ENCODE data around the gene UNC13C.

UNC13C gene

GRCh38 chr15:54560417-54560816 lies 582.2 kb downstream of the UNC13C start:
- TF ChIP-seq PRDM4 (tag by site-specific recombination; IDR thresholded peaks at IDR 0.05): no peak
- no peak for TF ChIP-seq SCRT2 (tag by site-specific recombination; IDR thresholded peaks at IDR 0.05)
- TF ChIP-seq TRIM28 (IDR thresholded peaks at IDR 0.05; ENCODE audit: borderline replicate concordance, low read length): no peak
- no peak for TF ChIP-seq ZNF571 (tag by site-specific recombination; IDR thresholded peaks at IDR 0.05)
- TF ChIP-seq ZNF501 (tag by site-specific recombination; IDR thresholded peaks at IDR 0.05): no peak
- no peak for TF ChIP-seq INSM2 (tag by site-specific recombination; IDR thresholded peaks at IDR 0.05)
- TF ChIP-seq ZFP41 (tag by site-specific recombination; IDR thresholded peaks at IDR 0.05; ENCODE audit: borderline replicate concordance): no peak
- no peak for TF ChIP-seq RBAK (tag by site-specific recombination; IDR thresholded peaks at IDR 0.05)
- TF ChIP-seq ZNF514 (tag by site-specific recombination; IDR thresholded peaks at IDR 0.05): no peak
- no peak for TF ChIP-seq PRDM1 (tag by site-specific recombination; IDR thresholded peaks at IDR 0.05)
- CTCF ChIA-PET: interaction anchor here (0.5 kb wide), 1 partner anchor 74 kb away, joined by 3 read pairs; no protein-coding TSS in a partner anchor
- H3K4me1 ChIP-seq (ENCODE audit: control insufficient read depth, insufficient read depth, low read length): no peaks in the 10 kb centered on the region
- POLR2A ChIA-PET: no interaction called here
- no peak overlapping the region for H3K4me3 ChIP-seq (ENCODE audit: low read depth, low read length)
- H3K9me3 ChIP-seq (ENCODE audit: control insufficient read depth, insufficient read depth, low read depth, low read length): no peaks in the 10 kb centered on the region
- H3K27ac ChIP-seq (ENCODE audit: extremely low read depth, low read depth, low read length): no peak overlapping the region
- no peaks in the 10 kb centered on the region for H3K36me3 ChIP-seq (ENCODE audit: control insufficient read depth in 2 of 2, insufficient read depth in 1 of 2, low read length in 2 of 2)

GRCh38 chr15:54564166-54564565 lies 585.9 kb downstream of the UNC13C start:
- no peak overlapping the region for H3K27ac ChIP-seq (ENCODE audit: extremely low read depth, low read depth, low read length)
- H3K9me3 ChIP-seq (ENCODE audit: control insufficient read depth, insufficient read depth, low read depth, low read length): no peaks in the 10 kb centered on the region
- ChIA-PET CTCF (no interaction called here), POLR2A (no interaction called here)
- no peak overlapping the region for H3K4me3 ChIP-seq (ENCODE audit: low read depth, low read length)
- no peaks in the 10 kb centered on the region for H3K36me3 ChIP-seq (ENCODE audit: control insufficient read depth in 2 of 2, insufficient read depth in 1 of 2, low read length in 2 of 2)
- no peak for TF ChIP-seq KLF10 (tag by site-specific recombination; IDR thresholded peaks at IDR 0.05)
- TF ChIP-seq ZNF521 (tag by site-specific recombination; IDR thresholded peaks at IDR 0.05): no peak
- TF ChIP-seq ZNF843 (tag by site-specific recombination; IDR thresholded peaks at IDR 0.05): no peak
- TF ChIP-seq ZNF692 (tag by site-specific recombination; IDR thresholded peaks at IDR 0.05): no peak
- TF ChIP-seq ZNF26 (tag by site-specific recombination; IDR thresholded peaks at IDR 0.05): no peak
- TF ChIP-seq ZSCAN18 (tag by site-specific recombination; IDR thresholded peaks at IDR 0.05): no peak
- TF ChIP-seq ZNF174 (tag by site-specific recombination; IDR thresholded peaks at IDR 0.05): no peak
- no peak for TF ChIP-seq ZNF658 (tag by site-specific recombination; IDR thresholded peaks at IDR 0.05)
- no peak for TF ChIP-seq ZNF670 (tag by site-specific recombination; IDR thresholded peaks at IDR 0.05; ENCODE audit: low read depth)
- no peak for TF ChIP-seq ZNF404 (tag by site-specific recombination; IDR thresholded peaks at IDR 0.05)
- TF ChIP-seq ZNF621 (tag by site-specific recombination; IDR thresholded peaks at IDR 0.05): no peak
- TF ChIP-seq ZBTB44 (tag by site-specific recombination; IDR thresholded peaks at IDR 0.05): no peak
- no peak for TF ChIP-seq ZNF596 (tag by site-specific recombination; IDR thresholded peaks at IDR 0.05)
- TF ChIP-seq SETDB1 (IDR thresholded peaks at IDR 0.05; ENCODE audit: insufficient read length, low read length): no peak
- no peak for TF ChIP-seq ZNF324 (tag by site-specific recombination; IDR thresholded peaks at IDR 0.05)
- no peak for TF ChIP-seq ZNF114 (tag by site-specific recombination; IDR thresholded peaks at IDR 0.05)
- no peaks in the 10 kb centered on the region for H3K4me1 ChIP-seq (ENCODE audit: control insufficient read depth, insufficient read depth, low read length)

Data from HEK293 (cell line).